ENCODE data around the gene CDCA4. TPM values are rescaled to one million over a fixed set of nuclear protein-coding genes. Genes with fewer than 3 reads are reported as not detected.

Gene CDCA4
- total and polyA plus RNA-seq, 2 donors = 9.4 to 20.4 TPM

Other genes with a start within 250 kb of the CDCA4 start
- 70.3 TPM for gene AKT1, start 225.3 kb downstream of the CDCA4 start, total RNA-seq
- 162 TPM for gene AKT1, start 225.3 kb downstream of the CDCA4 start, polyA plus RNA-seq
- 3.5 TPM for gene ZBTB42, start 220.0 kb downstream of the CDCA4 start, total RNA-seq
- gene ZBTB42, start 220.0 kb downstream of the CDCA4 start, polyA plus RNA-seq = 6.3 TPM
- gene CEP170B, start 155.8 kb downstream of the CDCA4 start, total RNA-seq = 4.9 TPM
- gene CEP170B, start 155.8 kb downstream of the CDCA4 start, polyA plus RNA-seq = 19.2 TPM
- gene PLD4, start 96.2 kb downstream of the CDCA4 start, total RNA-seq = 6.8 TPM
- gene PLD4, start 96.2 kb downstream of the CDCA4 start, polyA plus RNA-seq = 0.42 TPM
- gene AHNAK2, start 42.7 kb downstream of the CDCA4 start, total RNA-seq = 14.5 TPM
- 43.2 TPM for gene AHNAK2, start 42.7 kb downstream of the CDCA4 start, polyA plus RNA-seq
- 4.7 TPM for gene CLBA1, start 35.3 kb downstream of the CDCA4 start, total RNA-seq
- gene CLBA1, start 35.3 kb downstream of the CDCA4 start, polyA plus RNA-seq = 10.1 TPM
- 1.7 TPM for gene GPR132, start 44.3 kb upstream of the CDCA4 start, total RNA-seq
- gene GPR132, start 44.3 kb upstream of the CDCA4 start, polyA plus RNA-seq = 1.3 TPM
- 11.2 TPM for gene JAG2, start 147.7 kb upstream of the CDCA4 start, total RNA-seq
- gene JAG2, start 147.7 kb upstream of the CDCA4 start, polyA plus RNA-seq = 22.4 TPM
- gene NUDT14, start 160.2 kb upstream of the CDCA4 start, total RNA-seq = 7.3 TPM
- 11.6 TPM for gene NUDT14, start 160.2 kb upstream of the CDCA4 start, polyA plus RNA-seq
- 28.6 TPM for gene BTBD6, start 227.4 kb upstream of the CDCA4 start, total RNA-seq
- 40.6 TPM for gene BTBD6, start 227.4 kb upstream of the CDCA4 start, polyA plus RNA-seq

Data from urinary bladder (tissue), 2 donors.